ENCODE data around the gene TNS4. TPM values are rescaled to one million over a fixed set of nuclear protein-coding genes. Genes with fewer than 3 reads are reported as not detected.
A peak's percentile ranks its signal among the peaks of the same experiment; 100 is the strongest.

TNS4 gene
- polyA plus RNA-seq, 2 donors: 25.4 to 74.8 TPM

- WGBS, 2 donors: 19 to 34% methylated on average over 14 of the region's 14 CpGs
- Histone ChIP-seq H3K27ac (ENCODE audit: low read depth in 2 of 2, low read length in 1 of 2) (peak overlapping the region; percentile 73 to 87), H3K9me3 (ENCODE audit: control insufficient read depth in 2 of 2, insufficient read depth in 1 of 2, low read depth in 1 of 2, low read length in 1 of 2) (peaks cover 0 to 2% of the 10 kb centered on the region in 2 donors), H3K4me3 (ENCODE audit: low read depth in 1 of 2, low read length in 2 of 2) (no peak overlapping the region), H3K27me3 (ENCODE audit: control insufficient read depth in 1 of 2, insufficient read depth in 2 of 2, low read length in 2 of 2) (no peaks in the 10 kb centered on the region), H3K36me3 (ENCODE audit: control insufficient read depth in 2 of 2, insufficient read depth in 2 of 2, low read length in 1 of 2) (no peaks in the 10 kb centered on the region), H3K4me1 (ENCODE audit: control insufficient read depth in 2 of 2, insufficient read depth in 2 of 2, low read length in 1 of 2) (peaks cover 1 to 42% of the 10 kb centered on the region in 2 donors)
These were observed 41.4 kb upstream of the TNS4 start for GRCh38 chr17:40542558-40543411.

GRCh38 chr17:40541873-40542557 is 40.6 kb upstream of the TNS4 start:
- Histone ChIP-seq H3K36me3 (ENCODE audit: control insufficient read depth in 2 of 2, insufficient read depth in 2 of 2, low read length in 1 of 2) (no peaks in the 10 kb centered on the region), H3K27me3 (ENCODE audit: control insufficient read depth in 1 of 2, insufficient read depth in 2 of 2, low read length in 2 of 2) (no peaks in the 10 kb centered on the region), H3K9me3 (ENCODE audit: control insufficient read depth in 2 of 2, insufficient read depth in 1 of 2, low read depth in 1 of 2, low read length in 1 of 2) (peaks cover 0 to 2% of the 10 kb centered on the region in 2 donors), H3K4me1 (ENCODE audit: control insufficient read depth in 2 of 2, insufficient read depth in 2 of 2, low read length in 1 of 2) (peaks cover 0 to 41% of the 10 kb centered on the region in 2 donors), H3K27ac (ENCODE audit: low read depth in 2 of 2, low read length in 1 of 2) (peak overlapping the region; percentile 73 to 87), H3K4me3 (ENCODE audit: low read depth in 1 of 2, low read length in 2 of 2) (no peak overlapping the region)
- 39 to 51% methylated on average over 17 to 18 of the region's 18 CpGs for WGBS, 2 donors

GRCh38 chr17:40541060-40541872 is 39.8 kb upstream of the TNS4 start:
- Histone ChIP-seq H3K36me3 (ENCODE audit: control insufficient read depth in 2 of 2, insufficient read depth in 2 of 2, low read length in 1 of 2) (no peaks in the 10 kb centered on the region), H3K4me1 (ENCODE audit: control insufficient read depth in 2 of 2, insufficient read depth in 2 of 2, low read length in 1 of 2) (peaks cover 0 to 49% of the 10 kb centered on the region in 2 donors), H3K9me3 (ENCODE audit: control insufficient read depth in 2 of 2, insufficient read depth in 1 of 2, low read depth in 1 of 2, low read length in 1 of 2) (peaks cover 0 to 2% of the 10 kb centered on the region in 2 donors), H3K27ac (ENCODE audit: low read depth in 2 of 2, low read length in 1 of 2) (peak overlapping the region; percentile 73 to 87), H3K27me3 (ENCODE audit: control insufficient read depth in 1 of 2, insufficient read depth in 2 of 2, low read length in 2 of 2) (no peaks in the 10 kb centered on the region), H3K4me3 (ENCODE audit: low read depth in 1 of 2, low read length in 2 of 2) (no peak overlapping the region)
- WGBS, 2 donors: 69 to 73% methylated on average over 20 of the region's 20 CpGs

- Histone ChIP-seq H3K4me1 (ENCODE audit: control insufficient read depth in 2 of 2, insufficient read depth in 2 of 2, low read length in 1 of 2) (peaks cover 0 to 54% of the 10 kb centered on the region in 2 donors), H3K9me3 (ENCODE audit: control insufficient read depth in 2 of 2, insufficient read depth in 1 of 2, low read depth in 1 of 2, low read length in 1 of 2) (peaks cover 0 to 2% of the 10 kb centered on the region in 2 donors), H3K4me3 (ENCODE audit: low read depth in 1 of 2, low read length in 2 of 2) (no peak overlapping the region), H3K27ac (ENCODE audit: low read depth in 2 of 2, low read length in 1 of 2) (peak overlapping the region; percentile 57 to 73), H3K36me3 (ENCODE audit: control insufficient read depth in 2 of 2, insufficient read depth in 2 of 2, low read length in 1 of 2) (no peaks in the 10 kb centered on the region), H3K27me3 (ENCODE audit: control insufficient read depth in 1 of 2, insufficient read depth in 2 of 2, low read length in 2 of 2) (no peaks in the 10 kb centered on the region)
- WGBS, 2 donors: 80 to 82% methylated on average over 8 of the region's 8 CpGs
These were observed 39.0 kb upstream of the TNS4 start for GRCh38 chr17:40540448-40540847.

- H3K36me3 ChIP-seq (ENCODE audit: control insufficient read depth in 2 of 2, insufficient read depth in 2 of 2, low read length in 1 of 2): no peaks in the 10 kb centered on the region
- no peaks in the 10 kb centered on the region for H3K27me3 ChIP-seq (ENCODE audit: control insufficient read depth in 1 of 2, insufficient read depth in 2 of 2, low read length in 2 of 2)
- H3K9me3 ChIP-seq (ENCODE audit: control insufficient read depth in 2 of 2, insufficient read depth in 1 of 2, low read depth in 1 of 2, low read length in 1 of 2): peaks cover 0 to 2% of the 10 kb centered on the region in 2 donors
- 85% methylated on average over 9 of the region's 9 CpGs for WGBS, 2 donors
- H3K27ac ChIP-seq (ENCODE audit: low read depth in 2 of 2, low read length in 1 of 2): peak overlapping the region; percentile 57 to 65
- H3K4me3 ChIP-seq (ENCODE audit: low read depth in 1 of 2, low read length in 2 of 2): no peak overlapping the region
- H3K4me1 ChIP-seq (ENCODE audit: control insufficient read depth in 2 of 2, insufficient read depth in 2 of 2, low read length in 1 of 2): peaks cover 0 to 54% of the 10 kb centered on the region in 2 donors
These were observed 38.4 kb upstream of the TNS4 start for GRCh38 chr17:40539711-40540411.

GRCh38 chr17:40538936-40539705 is 37.7 kb upstream of the TNS4 start:
- 73% methylated on average over 6 of the region's 6 CpGs for WGBS, 2 donors
- Histone ChIP-seq H3K27ac (ENCODE audit: low read depth in 2 of 2, low read length in 1 of 2) (peak overlapping the region; percentile 65 to 71), H3K27me3 (ENCODE audit: control insufficient read depth in 1 of 2, insufficient read depth in 2 of 2, low read length in 2 of 2) (no peaks in the 10 kb centered on the region), H3K4me3 (ENCODE audit: low read depth in 1 of 2, low read length in 2 of 2) (no peak overlapping the region), H3K4me1 (ENCODE audit: control insufficient read depth in 2 of 2, insufficient read depth in 2 of 2, low read length in 1 of 2) (peaks cover 0 to 54% of the 10 kb centered on the region in 2 donors), H3K9me3 (ENCODE audit: control insufficient read depth in 2 of 2, insufficient read depth in 1 of 2, low read depth in 1 of 2, low read length in 1 of 2) (peaks cover 0 to 2% of the 10 kb centered on the region in 2 donors), H3K36me3 (ENCODE audit: control insufficient read depth in 2 of 2, insufficient read depth in 2 of 2, low read length in 1 of 2) (no peaks in the 10 kb centered on the region)

- Histone ChIP-seq H3K27me3 (ENCODE audit: control insufficient read depth in 1 of 2, insufficient read depth in 2 of 2, low read length in 2 of 2) (no peaks in the 10 kb centered on the region), H3K9me3 (ENCODE audit: control insufficient read depth in 2 of 2, insufficient read depth in 1 of 2, low read depth in 1 of 2, low read length in 1 of 2) (peaks cover 0 to 2% of the 10 kb centered on the region in 2 donors), H3K36me3 (ENCODE audit: control insufficient read depth in 2 of 2, insufficient read depth in 2 of 2, low read length in 1 of 2) (no peaks in the 10 kb centered on the region), H3K4me3 (ENCODE audit: low read depth in 1 of 2, low read length in 2 of 2) (no peak overlapping the region), H3K27ac (ENCODE audit: low read depth in 2 of 2, low read length in 1 of 2) (peak overlapping the region; percentile 71 to 78), H3K4me1 (ENCODE audit: control insufficient read depth in 2 of 2, insufficient read depth in 2 of 2, low read length in 1 of 2) (peaks cover 0 to 54% of the 10 kb centered on the region in 2 donors)
- 48 to 58% methylated on average over 15 of the region's 15 CpGs for WGBS, 2 donors
These were observed 36.9 kb upstream of the TNS4 start for GRCh38 chr17:40538019-40538935.

All from esophagus (tissue), 2 donors.